ENCODE data around the gene SV2C.
"Not testable (repeated sequence)": the region's sequence is repeated elsewhere in the genome, so short reads cannot be mapped to it uniquely, and the experiment has no call there.

SV2C gene

DNA sequence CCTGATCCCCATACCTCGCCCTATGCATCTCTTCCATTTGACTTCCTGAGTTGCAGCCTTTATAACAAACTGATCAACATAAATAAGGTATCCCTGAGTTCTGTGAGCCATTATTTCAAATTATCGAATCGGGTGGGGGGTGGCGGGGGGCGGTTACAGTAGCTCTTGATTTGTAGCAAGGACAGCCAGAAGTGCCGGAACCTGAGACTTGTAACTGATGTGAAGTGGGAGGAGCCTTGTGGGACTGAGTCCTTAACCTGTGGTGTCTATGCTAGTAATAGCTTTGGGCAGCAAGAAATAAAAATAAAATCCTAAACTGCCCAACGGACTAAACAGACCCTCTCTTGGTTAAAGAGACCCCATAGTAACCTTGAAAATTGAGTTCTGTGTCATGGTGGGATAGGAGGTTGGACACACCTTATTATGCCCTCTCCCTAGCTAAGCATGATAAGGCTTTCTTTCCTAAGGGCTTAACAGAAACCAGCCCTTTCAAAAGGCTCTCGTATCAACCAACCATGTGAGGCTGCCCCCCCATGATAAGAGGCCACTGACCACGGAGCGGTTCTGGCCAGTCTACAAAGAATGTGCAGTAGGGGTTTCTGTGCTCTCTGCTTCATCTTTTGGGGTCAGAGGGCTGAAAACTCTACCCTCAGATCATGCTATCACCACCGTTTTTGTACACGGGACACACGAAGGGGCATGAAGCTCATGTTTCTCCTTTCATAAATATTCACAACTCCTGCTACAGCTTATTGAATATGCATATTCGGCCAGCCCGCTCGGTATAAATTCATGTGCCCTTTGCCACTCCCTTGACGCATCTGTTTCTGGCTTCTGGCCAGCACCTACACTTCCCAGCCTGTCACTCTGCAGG, 280.4 kb downstream of the SV2C start:
- no peak overlapping the region for H3K27ac Mint-ChIP-seq
- ATAC-seq, result no peak
- no peaks in the 10 kb centered on the region for H3K36me3 Mint-ChIP-seq
- no peaks in the 10 kb centered on the region for H3K9me3 Mint-ChIP-seq
- no peaks in the 10 kb centered on the region for H3K4me1 Mint-ChIP-seq
- no peak overlapping the region for H3K4me3 Mint-ChIP-seq
- peaks cover 33% of the 10 kb centered on the region for H3K27me3 Mint-ChIP-seq

DNA sequence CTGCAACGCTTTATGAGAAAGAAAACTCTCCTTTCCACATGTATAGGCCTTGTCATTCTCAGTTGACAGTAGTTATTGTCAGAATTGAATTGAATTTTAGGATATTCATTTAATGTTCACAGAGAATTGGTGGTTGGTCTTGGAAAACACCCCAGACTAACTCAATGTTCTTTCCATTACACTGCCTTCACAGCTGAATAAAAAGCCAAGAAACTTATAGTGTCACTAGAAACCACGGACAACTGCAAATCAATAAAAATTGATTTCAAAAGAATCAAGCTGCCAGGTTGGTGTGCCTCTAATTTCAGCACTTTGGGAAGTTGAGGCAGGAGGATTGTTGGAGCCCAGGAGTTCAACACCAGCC, 281.0 kb downstream of the SV2C start:
- Mint-ChIP-seq H3K4me3 (no peak overlapping the region), H3K9me3 (no peaks in the 10 kb centered on the region), H3K27ac (no peak overlapping the region), H3K4me1 (no peaks in the 10 kb centered on the region), H3K27me3 (peaks cover 27% of the 10 kb centered on the region), H3K36me3 (no peaks in the 10 kb centered on the region)
- ATAC-seq, result no peak

DNA sequence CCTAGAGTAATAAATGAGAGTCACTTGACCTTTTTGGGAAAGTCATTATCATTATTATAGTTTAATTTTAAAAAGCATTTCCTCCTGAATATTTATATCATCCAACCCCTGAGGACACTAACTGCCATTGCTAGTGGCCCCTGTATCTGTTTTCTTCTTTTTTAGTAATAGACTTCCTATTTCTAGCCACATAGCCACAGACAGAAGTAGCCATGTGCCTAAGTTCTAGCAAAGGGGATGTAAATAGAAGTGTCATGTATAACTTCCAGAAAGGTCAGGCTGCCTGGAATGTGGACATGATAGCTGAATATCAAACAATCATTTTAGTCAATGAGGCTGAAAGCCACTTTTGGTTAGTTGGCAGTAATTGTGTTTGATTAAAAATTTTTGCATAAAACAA, 282.4 kb downstream of the SV2C start:
- H3K36me3 Mint-ChIP-seq, result no peaks in the 10 kb centered on the region
- no peak overlapping the region for H3K27ac Mint-ChIP-seq
- H3K4me3 Mint-ChIP-seq, result no peak overlapping the region
- H3K27me3 Mint-ChIP-seq, result peaks cover 19% of the 10 kb centered on the region
- H3K4me1 Mint-ChIP-seq, result no peaks in the 10 kb centered on the region
- H3K9me3 Mint-ChIP-seq, result no peaks in the 10 kb centered on the region
- no peak for ATAC-seq

DNA sequence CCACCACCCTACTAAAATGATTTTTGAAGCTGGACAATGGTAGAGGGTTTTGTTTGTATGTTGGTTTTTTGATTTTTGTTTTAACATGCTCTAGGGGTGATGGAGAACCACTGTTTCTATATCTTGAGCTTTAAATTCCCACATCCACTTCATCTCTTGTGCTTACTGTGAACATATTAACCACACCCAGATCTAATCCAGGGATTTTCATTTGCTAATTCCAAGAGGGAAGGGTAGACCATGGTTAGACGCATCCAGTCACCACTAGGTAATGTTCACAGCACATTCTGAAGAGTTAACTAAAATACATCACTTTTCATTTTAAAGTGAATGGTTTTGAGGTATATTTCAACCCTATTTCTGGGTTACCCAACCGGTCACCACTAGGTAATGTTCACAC, 283.4 kb downstream of the SV2C start:
- Mint-ChIP-seq H3K27me3 (peaks cover 19% of the 10 kb centered on the region), H3K27ac (peak overlapping the region; percentile 38), H3K4me3 (no peak overlapping the region), H3K4me1 (no peaks in the 10 kb centered on the region), H3K36me3 (no peaks in the 10 kb centered on the region), H3K9me3 (no peaks in the 10 kb centered on the region)
- ATAC-seq, result no peak

DNA sequence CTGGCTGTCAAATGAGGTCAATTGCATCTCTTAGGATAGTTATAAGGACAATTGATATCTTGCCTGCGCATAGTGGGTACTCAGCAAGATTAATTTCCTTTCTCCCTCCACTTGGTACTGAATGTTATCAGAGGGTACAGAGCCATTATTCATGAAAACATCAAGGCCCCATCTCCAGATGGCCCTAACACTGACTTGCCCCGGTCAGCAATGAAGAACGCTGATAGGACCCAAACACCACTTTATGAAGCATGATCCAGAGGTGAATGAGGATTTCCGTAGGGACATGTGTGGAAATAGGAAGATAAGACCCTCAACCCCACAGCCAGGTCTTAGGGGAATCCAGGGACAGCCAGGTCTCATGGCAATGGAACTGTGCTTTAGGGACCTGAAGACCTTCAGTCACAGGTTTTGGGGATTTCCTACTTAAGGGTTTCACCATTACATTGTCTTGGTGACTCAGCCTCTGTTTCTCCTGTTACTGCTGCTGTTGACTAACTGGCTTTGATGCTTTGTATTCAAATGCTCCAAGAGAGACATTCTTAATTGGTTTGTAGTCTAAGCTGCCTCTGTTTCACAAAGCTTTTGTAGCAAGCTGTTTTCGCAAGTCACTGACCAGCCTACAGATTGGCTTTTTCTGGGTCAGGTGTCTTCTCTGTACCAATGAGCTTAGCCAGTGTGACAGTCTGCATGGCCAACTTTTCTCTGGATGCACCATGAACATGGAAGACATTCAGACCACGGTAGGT, 284.6 kb downstream of the SV2C start:
- Mint-ChIP-seq H3K27ac (peak overlapping the region; percentile 38), H3K4me3 (no peak overlapping the region), H3K4me1 (no peaks in the 10 kb centered on the region), H3K27me3 (peaks cover 18% of the 10 kb centered on the region), H3K36me3 (no peaks in the 10 kb centered on the region), H3K9me3 (no peaks in the 10 kb centered on the region)
- peak; percentile 51 for ATAC-seq

DNA sequence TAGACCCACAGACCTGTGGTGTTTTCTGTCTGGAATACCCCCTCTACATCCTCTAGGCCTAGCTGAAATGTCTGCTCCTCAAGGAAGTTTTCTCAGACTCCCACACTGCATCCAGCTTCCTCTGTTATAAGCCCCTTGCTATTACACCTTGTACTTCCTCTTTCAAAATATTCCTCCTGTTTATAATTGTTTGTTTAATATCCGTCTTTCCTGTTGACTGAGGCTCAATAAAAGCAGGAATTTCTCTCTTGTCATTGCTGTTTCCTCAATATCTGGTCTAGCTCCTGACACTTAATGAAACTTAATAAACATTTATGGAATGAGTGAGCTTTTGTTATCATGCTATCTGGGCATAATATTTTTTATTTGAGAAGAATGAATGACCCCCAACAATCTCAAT, 285.8 kb downstream of the SV2C start:
- Mint-ChIP-seq H3K4me1 (no peaks in the 10 kb centered on the region), H3K36me3 (no peaks in the 10 kb centered on the region), H3K4me3 (no peak overlapping the region), H3K27me3 (peaks cover 18% of the 10 kb centered on the region), H3K27ac (no peak overlapping the region), H3K9me3 (no peaks in the 10 kb centered on the region)
- ATAC-seq, result no peak

DNA sequence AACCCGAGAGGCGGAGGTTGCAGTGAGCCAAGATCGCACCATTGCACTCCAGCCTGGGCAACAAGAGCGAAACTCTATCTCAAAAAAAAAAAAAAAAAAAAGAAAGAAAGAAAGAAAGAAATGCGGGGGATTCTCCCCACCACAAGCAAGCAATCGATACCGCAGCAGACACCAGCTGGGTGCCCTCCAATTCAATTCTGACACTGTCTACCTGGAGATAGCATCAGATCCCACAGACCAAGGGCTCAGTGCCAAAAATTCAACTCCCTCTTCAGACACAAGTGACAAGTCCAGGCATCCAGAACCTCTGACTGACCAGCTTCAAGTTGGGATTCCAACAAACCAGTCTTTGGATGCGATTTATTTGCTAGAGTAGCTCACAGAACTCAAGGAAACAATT, 286.5 kb downstream of the SV2C start:
- H3K27me3 Mint-ChIP-seq, result peaks cover 18% of the 10 kb centered on the region
- not testable (repeated sequence) for H3K4me3 Mint-ChIP-seq, H3K4me1 Mint-ChIP-seq, H3K9me3 Mint-ChIP-seq, H3K36me3 Mint-ChIP-seq, ATAC-seq, H3K27ac Mint-ChIP-seq

DNA sequence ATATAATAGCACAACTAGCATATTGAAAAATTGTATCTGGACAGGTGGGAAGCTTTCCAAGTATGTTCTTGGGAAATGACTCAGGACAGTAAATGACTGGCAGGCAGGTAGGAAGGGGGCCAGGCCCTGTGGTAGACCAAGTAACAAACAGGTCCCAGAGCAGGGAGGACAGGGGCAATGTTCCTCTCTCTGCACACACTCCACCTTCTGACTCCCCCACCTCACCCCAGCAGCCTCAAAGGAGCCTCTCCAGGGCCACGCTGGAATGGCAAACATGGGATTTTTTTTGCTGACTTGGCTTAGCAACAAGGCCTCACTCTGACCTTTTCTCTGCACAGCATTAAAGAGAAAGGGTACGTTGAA, 288.8 kb downstream of the SV2C start:
- Mint-ChIP-seq H3K27me3 (peaks cover 9% of the 10 kb centered on the region), H3K36me3 (no peaks in the 10 kb centered on the region), H3K4me1 (no peaks in the 10 kb centered on the region), H3K4me3 (no peak overlapping the region), H3K27ac (no peak overlapping the region), H3K9me3 (no peaks in the 10 kb centered on the region)
- ATAC-seq, result no peak

DNA sequence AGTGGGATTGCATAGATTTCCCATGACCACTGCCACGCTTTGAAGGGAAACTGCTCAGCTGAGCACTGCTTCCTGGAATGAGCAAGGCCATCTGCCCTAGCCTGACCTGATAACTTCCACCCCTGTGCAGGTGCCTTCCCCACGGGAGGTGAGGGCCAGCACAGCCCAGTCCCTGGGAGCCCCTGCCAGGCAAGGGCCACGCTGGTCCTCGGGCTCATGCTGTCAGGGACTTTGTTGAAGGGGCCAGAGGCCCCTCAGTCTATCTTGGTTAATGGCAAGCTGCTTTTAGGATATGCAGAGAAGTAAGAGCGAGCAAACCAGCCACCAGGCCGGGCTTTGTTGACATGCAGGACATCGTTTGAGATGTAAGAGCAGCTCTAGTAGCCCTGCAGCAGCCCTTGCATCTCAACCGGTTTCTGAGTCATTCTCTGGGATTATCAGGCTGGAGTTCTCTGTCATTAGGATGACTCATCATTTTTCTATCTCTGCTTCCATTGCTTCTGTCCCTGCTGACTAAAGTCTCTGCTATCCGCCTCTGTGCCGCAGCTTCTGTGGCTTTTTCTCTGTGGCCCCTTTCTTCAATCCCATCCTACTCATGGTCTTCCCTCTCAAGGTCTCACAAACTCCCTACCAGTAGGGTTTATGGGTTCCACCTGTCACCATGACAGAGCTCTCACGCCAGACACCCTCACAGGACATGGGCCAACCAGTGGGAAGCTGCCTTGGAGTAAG, 289.3 kb downstream of the SV2C start:
- ATAC-seq, result no peak
- Mint-ChIP-seq H3K9me3 (no peaks in the 10 kb centered on the region), H3K27ac (no peak overlapping the region), H3K36me3 (no peaks in the 10 kb centered on the region), H3K27me3 (peaks cover 9% of the 10 kb centered on the region), H3K4me1 (no peaks in the 10 kb centered on the region), H3K4me3 (no peak overlapping the region)

DNA sequence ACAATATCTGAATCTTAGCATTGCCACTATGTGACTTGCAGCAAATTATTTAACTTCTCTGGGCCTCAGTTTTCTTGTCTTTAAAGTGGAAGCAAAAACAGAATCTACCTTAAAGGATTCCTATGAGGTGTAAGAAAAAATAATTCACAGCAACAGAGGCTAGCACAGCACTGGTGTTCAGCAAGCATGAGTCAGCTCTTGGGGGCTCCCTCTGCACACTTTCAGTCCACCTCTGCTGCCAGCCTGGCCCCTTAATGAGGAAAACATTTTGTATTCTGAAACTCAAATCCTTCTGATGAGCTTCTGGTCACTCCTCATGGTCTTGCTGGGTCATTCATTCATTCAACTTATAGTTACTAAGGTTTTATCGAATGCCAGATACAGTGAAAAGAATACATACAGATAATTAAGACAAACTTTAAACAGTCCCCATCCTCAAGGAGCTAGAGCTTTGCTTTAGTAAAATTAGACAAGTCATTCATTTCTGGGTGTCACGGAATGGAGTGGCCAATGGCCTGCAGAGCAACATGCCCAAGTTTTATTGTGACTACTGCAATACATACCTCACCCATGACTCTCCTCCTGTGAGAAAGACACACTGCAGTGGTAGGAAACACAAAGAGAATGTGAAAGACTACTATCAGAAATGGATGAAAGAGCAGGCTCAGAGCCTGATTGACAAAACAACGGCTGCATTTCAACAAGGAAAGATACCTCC, 293.1 kb downstream of the SV2C start:
- ATAC-seq, result no peak
- no peaks in the 10 kb centered on the region for H3K4me1 Mint-ChIP-seq
- no peak overlapping the region for H3K4me3 Mint-ChIP-seq
- H3K27ac Mint-ChIP-seq, result no peak overlapping the region
- H3K27me3 Mint-ChIP-seq, result peaks cover 9% of the 10 kb centered on the region
- no peaks in the 10 kb centered on the region for H3K9me3 Mint-ChIP-seq
- no peaks in the 10 kb centered on the region for H3K36me3 Mint-ChIP-seq

DNA sequence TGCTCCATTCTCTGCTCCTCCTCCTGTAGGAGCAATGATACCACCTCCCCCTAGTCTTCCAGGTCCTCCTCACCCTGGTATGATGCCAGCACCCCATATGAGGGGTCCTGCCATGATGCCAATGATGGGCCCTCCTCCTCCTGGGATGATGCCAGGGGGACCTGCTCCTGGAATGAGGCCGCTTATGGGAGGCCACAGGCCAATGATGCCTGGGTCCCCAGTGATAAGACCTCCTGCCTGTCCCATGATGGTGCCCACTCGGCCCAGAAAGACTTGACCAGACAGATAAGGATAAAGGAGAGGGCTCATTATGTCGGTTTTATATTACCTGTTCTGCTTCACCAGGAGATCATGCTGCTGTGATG, 293.7 kb downstream of the SV2C start:
- Mint-ChIP-seq H3K27me3 (peaks cover 9% of the 10 kb centered on the region), H3K4me1 (no peaks in the 10 kb centered on the region), H3K9me3 (no peaks in the 10 kb centered on the region), H3K27ac (no peak overlapping the region), H3K36me3 (no peaks in the 10 kb centered on the region), H3K4me3 (no peak overlapping the region)
- no peak for ATAC-seq

DNA sequence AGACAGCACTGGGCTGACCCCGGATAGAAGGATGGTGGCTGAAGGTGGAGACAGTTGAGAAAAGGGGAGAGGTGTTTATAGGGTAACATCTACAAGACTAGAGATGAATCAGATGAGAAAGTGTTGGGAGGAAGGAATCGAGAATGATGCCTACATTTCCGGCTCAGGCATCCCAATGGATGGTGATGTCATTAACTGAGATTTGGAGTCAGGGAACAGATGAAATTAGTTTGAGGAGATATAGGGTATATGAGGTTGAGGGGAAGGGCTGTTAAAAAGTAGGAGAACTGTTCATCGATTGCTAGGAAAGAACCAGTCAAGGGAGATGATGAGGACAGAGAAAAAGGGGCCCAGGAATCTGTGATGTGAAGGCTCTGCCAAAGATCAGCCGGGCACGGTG, 295.2 kb downstream of the SV2C start:
- no peaks in the 10 kb centered on the region for H3K27me3 Mint-ChIP-seq
- H3K27ac Mint-ChIP-seq, result no peak overlapping the region
- H3K9me3 Mint-ChIP-seq, result no peaks in the 10 kb centered on the region
- ATAC-seq, result no peak
- H3K4me1 Mint-ChIP-seq, result no peaks in the 10 kb centered on the region
- H3K36me3 Mint-ChIP-seq, result no peaks in the 10 kb centered on the region
- no peak overlapping the region for H3K4me3 Mint-ChIP-seq

DNA sequence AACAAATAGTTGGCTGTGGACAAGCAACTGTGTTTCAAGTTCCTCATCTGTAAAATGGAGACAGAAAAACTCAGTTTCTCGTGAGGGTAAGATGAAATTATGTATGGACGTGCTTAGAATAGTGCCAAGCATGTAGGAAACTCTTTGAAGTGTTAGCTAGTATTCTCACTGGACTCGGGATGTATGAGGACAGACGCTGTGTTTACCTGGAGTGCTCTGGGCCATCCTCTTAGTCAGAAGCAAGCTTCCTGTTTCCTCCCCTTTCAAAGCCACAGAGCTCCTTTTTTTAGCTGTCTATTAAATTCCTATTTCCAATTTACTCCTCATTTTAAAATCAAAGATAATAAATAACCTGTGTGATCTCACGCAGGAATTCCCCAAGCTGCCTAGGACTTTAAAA, 296.1 kb downstream of the SV2C start:
- H3K27ac Mint-ChIP-seq, result no peak overlapping the region
- ATAC-seq, result no peak
- no peaks in the 10 kb centered on the region for H3K27me3 Mint-ChIP-seq
- no peaks in the 10 kb centered on the region for H3K36me3 Mint-ChIP-seq
- H3K4me3 Mint-ChIP-seq, result no peak overlapping the region
- H3K4me1 Mint-ChIP-seq, result no peaks in the 10 kb centered on the region
- H3K9me3 Mint-ChIP-seq, result no peaks in the 10 kb centered on the region

DNA sequence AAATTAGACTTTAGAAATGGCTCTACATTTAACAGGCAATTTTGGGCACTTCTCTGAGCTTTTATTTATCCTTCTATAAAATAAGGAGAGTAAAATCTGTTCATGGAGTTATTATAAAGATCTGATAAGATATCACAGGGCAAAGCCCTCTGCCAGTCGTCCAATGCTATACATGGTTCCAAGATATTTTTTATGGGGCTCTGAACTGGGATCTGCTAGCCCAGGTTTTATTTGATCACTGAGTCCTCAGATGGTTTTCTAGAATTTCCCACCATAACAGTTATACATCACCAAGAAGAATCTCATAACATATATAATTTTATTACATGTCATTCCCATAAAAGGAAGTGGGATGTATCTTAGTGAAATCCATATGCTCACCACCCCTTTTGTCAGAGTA, 296.7 kb downstream of the SV2C start:
- Mint-ChIP-seq H3K27ac (no peak overlapping the region), H3K4me1 (no peaks in the 10 kb centered on the region), H3K4me3 (no peak overlapping the region), H3K27me3 (no peaks in the 10 kb centered on the region), H3K36me3 (no peaks in the 10 kb centered on the region), H3K9me3 (no peaks in the 10 kb centered on the region)
- no peak for ATAC-seq

DNA sequence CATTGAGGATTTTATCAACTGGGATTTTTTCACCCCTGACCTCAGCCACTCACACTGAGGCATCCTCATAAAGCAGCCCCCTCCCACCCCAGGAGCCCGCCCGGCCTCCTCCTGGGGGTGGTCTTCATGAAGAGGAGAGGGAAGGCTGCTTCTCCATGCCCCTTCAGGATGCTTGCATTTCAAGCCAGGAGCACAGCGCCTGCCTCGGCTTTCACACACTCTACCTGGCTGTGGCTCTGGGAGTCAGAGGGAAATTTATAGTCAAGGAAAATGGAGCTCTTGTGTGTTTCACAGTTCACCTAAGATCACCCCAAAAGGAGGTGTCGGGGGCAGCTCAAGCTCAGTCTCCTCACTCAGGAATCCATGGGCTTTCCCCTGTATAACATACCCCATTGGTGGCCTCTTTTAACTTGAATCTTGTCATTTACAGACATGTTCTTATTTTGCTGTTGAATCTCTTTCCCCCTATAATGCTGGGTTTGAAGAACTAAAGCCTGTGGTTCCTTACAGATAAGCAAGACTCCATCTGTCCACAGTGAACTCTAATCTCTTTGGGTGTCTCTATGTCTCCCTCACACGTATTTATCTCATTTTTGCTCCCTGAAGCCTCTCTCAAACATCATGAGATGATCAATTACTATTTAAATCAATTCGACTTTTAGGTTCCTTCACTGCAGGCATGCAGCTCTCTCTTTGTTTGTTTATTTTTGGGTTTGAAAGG, 297.3 kb downstream of the SV2C start:
- H3K27ac Mint-ChIP-seq, result no peak overlapping the region
- H3K27me3 Mint-ChIP-seq, result no peaks in the 10 kb centered on the region
- H3K36me3 Mint-ChIP-seq, result no peaks in the 10 kb centered on the region
- no peaks in the 10 kb centered on the region for H3K4me1 Mint-ChIP-seq
- no peaks in the 10 kb centered on the region for H3K9me3 Mint-ChIP-seq
- ATAC-seq, result no peak
- H3K4me3 Mint-ChIP-seq, result no peak overlapping the region

Data from stimulated activated memory B cell treated with anti-CD40 and anti-IgM and Interleukin-4, amounts not matched to agents 10 μg/mL and 1 μg/mL and 100 μg/mL, for 72 hours (primary cell).